NCI-H82 treated with DMSO at 0.1 percent for 48 hours (cell line): ENCODE results near the gene RPP40.
"Not testable (repeated sequence)": the region's sequence is repeated elsewhere in the genome, so short reads cannot be mapped to it uniquely, and the experiment has no call there.

Source experiments
- DNase-seq: peaks from one replicate; lab custom pipeline; 2025; ENCODE audit not compliant: unreplicated experiment; lab: John Stamatoyannopoulos, UW

The RPP40 gene

GRCh38 chr6:5020142-5020541 is 16.3 kb upstream of the RPP40 start:
- no peak for DNase-seq

DNA sequence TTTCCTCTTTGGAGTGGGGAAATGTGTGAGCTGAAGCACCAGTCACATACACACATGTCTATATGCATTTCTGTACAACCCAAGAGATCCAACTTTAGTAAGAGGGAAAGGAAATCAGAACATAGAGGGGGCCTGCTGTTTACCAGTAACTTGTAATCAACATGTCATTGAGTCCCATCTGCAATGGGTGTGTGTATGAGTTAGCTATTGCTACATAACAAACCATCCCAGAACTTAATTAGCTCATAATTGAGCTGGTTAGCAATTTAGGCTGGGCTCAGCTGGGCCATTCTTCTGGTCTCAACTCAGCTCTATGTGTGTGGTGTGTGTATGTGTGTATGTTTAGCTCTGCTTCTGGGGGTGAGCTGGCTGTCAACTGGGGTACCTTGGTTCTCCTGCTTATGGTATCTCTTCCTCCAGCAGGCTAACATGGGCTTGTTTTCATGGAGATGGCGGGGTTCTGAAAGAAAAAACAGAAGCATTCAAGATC is 10.3 kb upstream of the RPP40 start:
- no peak for DNase-seq

DNA sequence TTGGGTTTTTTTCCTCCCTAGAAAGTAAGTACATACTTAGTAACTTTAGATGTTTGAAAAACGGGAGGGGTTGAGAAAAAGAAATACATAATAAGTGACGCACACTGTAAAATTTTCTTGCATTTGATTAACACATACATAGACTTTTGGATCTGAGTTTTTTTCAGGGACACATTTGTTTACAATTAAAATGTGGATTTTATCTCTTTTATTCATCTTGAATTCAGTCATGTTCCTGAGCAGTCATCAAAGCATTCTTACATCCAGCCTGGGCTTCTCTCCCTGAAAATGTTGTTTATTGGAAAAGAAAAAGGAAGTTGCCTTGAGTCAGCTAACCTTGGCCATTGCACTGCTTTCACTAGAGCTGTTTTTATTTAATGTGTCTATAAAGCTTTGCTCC is 8.7 kb upstream of the RPP40 start:
- DNase-seq, result no peak

DNA sequence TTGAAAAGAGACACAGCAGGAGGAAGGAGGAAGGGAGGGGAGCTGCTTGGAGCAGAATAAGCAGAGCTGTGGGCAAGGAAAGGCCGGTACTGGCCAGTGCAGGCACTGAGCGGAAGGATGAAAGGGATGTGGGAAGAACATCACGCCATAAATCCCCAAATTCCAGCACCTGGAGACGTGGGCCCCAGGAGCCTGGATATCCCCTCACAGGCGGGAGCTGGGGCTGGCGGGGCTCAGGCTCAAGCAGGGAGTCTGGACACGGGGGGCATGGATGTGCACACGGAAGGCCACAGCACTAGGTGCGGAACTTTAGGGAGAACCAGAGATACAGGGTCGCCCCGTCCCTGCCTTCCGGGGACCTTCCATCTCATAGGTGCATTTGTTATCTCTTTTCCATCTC is 7.5 kb upstream of the RPP40 start:
- DNase-seq, result no peak

- no peak for DNase-seq
Observed at GRCh38 chr6:5007531-5007930, 3.7 kb upstream of the RPP40 start.

DNA sequence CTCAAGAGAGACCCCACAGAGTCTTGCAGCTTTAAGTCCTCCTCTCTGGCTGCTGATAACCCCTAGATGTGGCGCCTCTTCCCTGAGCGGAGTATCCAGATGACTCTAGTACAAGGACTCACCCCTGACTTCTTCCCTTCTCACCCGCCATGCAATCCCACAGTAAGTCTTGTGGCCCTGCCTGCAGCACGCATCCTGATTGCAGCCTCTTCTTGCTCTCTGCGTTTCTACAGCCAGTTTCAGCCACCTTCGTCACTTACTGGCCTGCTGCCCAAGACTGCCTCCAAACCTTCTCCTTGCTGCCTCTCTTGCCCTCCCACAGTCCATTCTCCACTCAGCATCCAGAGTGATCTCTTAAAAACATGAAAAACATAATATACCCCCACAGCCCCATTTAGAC is 2.4 kb upstream of the RPP40 start:
- no peak for DNase-seq

GRCh38 chr6:5005038-5005433 is 1.2 kb upstream of the RPP40 start:
- DNase-seq, result not testable (repeated sequence)

GRCh38 chr6:5004373-5005037 is 668 bp upstream of the RPP40 start:
- no peak for DNase-seq

- no peak for DNase-seq
Observed at GRCh38 chr6:4999586-4999985, 4.3 kb downstream of the RPP40 start.

GRCh38 chr6:4997862-4998261 is 6.0 kb downstream of the RPP40 start:
- no peak for DNase-seq

GRCh38 chr6:4994741-4995140 is 9.1 kb downstream of the RPP40 start:
- no peak for DNase-seq

- DNase-seq, result no peak
Observed at GRCh38 chr6:4987432-4987831, 16.4 kb downstream of the RPP40 start.

GRCh38 chr6:4986999-4987398 is 16.8 kb downstream of the RPP40 start:
- DNase-seq, result no peak

- DNase-seq, result no peak
Observed at GRCh38 chr6:4983322-4983721, 20.5 kb downstream of the RPP40 start.

DNA sequence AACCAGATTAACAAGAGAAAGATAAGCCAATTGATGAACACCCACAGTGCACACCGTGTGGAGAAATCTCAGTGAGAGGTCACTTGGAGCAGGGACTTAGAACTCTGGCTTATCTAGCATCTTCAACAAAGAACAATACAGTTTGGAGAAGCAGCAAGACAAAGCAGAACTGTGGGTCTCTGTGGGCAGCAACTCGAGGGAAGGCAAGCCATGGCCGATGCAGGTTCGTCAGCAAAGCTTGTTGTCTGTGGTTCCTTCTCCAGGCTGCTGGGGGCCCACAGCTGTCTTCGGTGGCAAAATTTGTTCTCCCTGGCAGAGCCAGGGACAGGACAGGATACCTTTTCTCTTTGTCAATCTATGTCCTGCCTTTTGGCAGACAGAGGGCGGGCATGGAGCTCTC is 22.1 kb downstream of the RPP40 start:
- DNase-seq, result no peak

- DNase-seq, result no peak
Observed at GRCh38 chr6:4979426-4979825, 24.4 kb downstream of the RPP40 start.

GRCh38 chr6:4977468-4977867 is 26.4 kb downstream of the RPP40 start:
- no peak for DNase-seq

GRCh38 chr6:4975506-4975905 is 28.3 kb downstream of the RPP40 start:
- DNase-seq, result no peak

- DNase-seq, result no peak
Observed at GRCh38 chr6:4974962-4975361, 28.9 kb downstream of the RPP40 start.

GRCh38 chr6:4973982-4974745 is 29.7 kb downstream of the RPP40 start:
- no peak for DNase-seq

GRCh38 chr6:4973415-4973814 is 30.4 kb downstream of the RPP40 start:
- DNase-seq, result no peak

DNA sequence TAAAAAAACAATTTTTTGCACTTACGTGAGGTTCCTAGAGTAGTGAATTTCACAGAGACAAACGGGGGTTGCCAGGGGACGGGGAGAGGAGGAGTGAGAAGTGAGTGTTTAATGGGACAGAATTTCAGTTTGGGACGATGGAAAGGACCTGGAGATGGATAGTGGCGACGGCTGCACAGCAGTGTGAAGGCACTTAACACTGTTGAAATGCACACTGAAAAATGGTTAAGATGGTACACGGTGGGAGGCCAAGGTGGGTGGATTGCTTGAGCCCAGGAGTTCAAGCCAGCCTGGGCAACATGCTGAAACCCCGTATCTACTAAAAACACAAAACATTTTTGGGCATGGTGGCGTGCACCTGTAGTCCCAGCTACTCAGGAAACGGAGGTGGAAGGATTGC is 31.4 kb downstream of the RPP40 start:
- no peak for DNase-seq

GRCh38 chr6:4971851-4972250 is 32.0 kb downstream of the RPP40 start:
- DNase-seq, result no peak
